GM12875 (cell line): ENCODE results near the gene AQR.
"Not testable (repeated sequence)": the region's sequence is repeated elsewhere in the genome, so short reads cannot be mapped to it uniquely, and the experiment has no call there.

Experiments used
- H3K4me3 ChIP-seq: one replicate; pipeline ENCODE4 v1.5.1; 2011; ENCODE audit warnings: low read depth, low read length, control low read depth
- CTCF ChIP-seq: IDR thresholded peaks from 2 replicates; pipeline ENCODE4 v1.5.1; 2011; ENCODE audit warnings: low read depth, mild to moderate bottlenecking, control low read depth, inconsistent platforms, low read length, moderate library complexity, borderline replicate concordance; ENCODE audit not compliant: insufficient read depth

The AQR gene

GRCh38 chr15:34941831-34942230 is 27.7 kb downstream of the AQR start:
- no peak overlapping the region for H3K4me3 ChIP-seq
- TF ChIP-seq CTCF, result no peak

- TF ChIP-seq CTCF, result no peak
- H3K4me3 ChIP-seq, result no peak overlapping the region
Observed at GRCh38 chr15:34941185-34941698, 28.3 kb downstream of the AQR start.

- TF ChIP-seq CTCF, result no peak
- no peak overlapping the region for H3K4me3 ChIP-seq
Observed at GRCh38 chr15:34933432-34933975, 36.0 kb downstream of the AQR start.

GRCh38 chr15:34928349-34928748 is 41.2 kb downstream of the AQR start:
- H3K4me3 ChIP-seq, result not testable (repeated sequence)

- H3K4me3 ChIP-seq, result no peak overlapping the region
- TF ChIP-seq CTCF, result no peak
Observed at GRCh38 chr15:34927726-34928125, 41.8 kb downstream of the AQR start.

GRCh38 chr15:34914317-34914716 is 55.2 kb downstream of the AQR start:
- TF ChIP-seq CTCF, result no peak
- no peak overlapping the region for H3K4me3 ChIP-seq

GRCh38 chr15:34905047-34905446 is 64.5 kb downstream of the AQR start:
- no peak overlapping the region for H3K4me3 ChIP-seq
- no peak for TF ChIP-seq CTCF

GRCh38 chr15:34904527-34904926 is 65.0 kb downstream of the AQR start:
- no peak for TF ChIP-seq CTCF
- no peak overlapping the region for H3K4me3 ChIP-seq
